GM12892 (cell line): ENCODE data around the gene IRAG1.
"Not testable (repeated sequence)": the region's sequence is repeated elsewhere in the genome, so short reads cannot be mapped to it uniquely, and the experiment has no call there.

ENCODE experiments used
- POLR2A ChIP-seq: IDR thresholded peaks from 2 replicates; pipeline ENCODE4 v1.6.1; 2011; ENCODE audit warnings: low read depth, low read length, control low read depth
- POLR2AphosphoS5 ChIP-seq: IDR thresholded peaks from 2 replicates; pipeline ENCODE4 v1.6.1; 2011; ENCODE audit warnings: low read depth, low read length, control low read depth
- TAF1 ChIP-seq: IDR thresholded peaks from 2 replicates; pipeline ENCODE4 v1.6.1; 2011; ENCODE audit warnings: low read depth, mild to moderate bottlenecking, control low read depth, low read length, borderline replicate concordance

- TF ChIP-seq POLR2AphosphoS5, POLR2A, TAF1: not testable (repeated sequence)
Observed at GRCh38 chr11:10680279-10680678, 13.3 kb downstream of the IRAG1 start.
